Stimulated activated CD4-positive, alpha-beta T cell treated with anti-CD3 and anti-CD28 coated beads, Interleukin-12 subunit alpha, Interleukin-12 subunit beta, amount 100 ng/mL, for 4 hours (primary cell): Measurements from ENCODE around the gene NCAPD3.
"Not testable (repeated sequence)": the region's sequence is repeated elsewhere in the genome, so short reads cannot be mapped to it uniquely, and the experiment has no call there.

ENCODE experiments used
- DNase-seq: peaks from one replicate; pipeline ENCODE4 v3.0.0-alpha.2; 2020

The NCAPD3 gene

DNA sequence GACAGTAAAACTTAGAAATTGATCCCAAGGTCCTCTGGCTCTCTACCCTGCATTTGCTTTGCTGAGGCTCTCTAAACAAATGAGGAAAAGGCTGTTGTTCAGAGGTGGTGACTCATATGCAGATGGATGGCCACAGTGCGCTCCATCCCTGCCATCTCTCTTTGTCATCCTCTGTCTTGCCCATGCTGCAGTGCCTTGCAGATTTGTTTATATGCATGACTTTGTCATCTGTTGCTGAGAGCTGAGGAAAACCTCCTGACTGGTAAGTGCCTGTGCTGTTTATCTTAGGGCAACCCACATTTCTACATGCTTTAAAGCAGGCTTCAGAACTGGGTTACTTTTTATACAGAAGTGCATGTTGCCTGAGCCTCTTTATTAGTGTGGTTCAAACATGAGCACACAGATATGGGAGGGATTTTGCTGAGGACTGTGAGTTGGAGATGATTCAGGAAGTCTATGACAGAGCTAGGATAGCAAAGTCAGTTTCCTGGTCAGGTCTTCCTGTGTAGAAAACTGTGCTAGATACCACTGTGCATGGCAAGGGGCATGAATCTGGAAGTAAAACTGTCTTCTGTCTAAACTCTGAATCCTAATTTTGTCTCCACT lies 97.4 kb downstream of the NCAPD3 start:
- no peak for DNase-seq

DNA sequence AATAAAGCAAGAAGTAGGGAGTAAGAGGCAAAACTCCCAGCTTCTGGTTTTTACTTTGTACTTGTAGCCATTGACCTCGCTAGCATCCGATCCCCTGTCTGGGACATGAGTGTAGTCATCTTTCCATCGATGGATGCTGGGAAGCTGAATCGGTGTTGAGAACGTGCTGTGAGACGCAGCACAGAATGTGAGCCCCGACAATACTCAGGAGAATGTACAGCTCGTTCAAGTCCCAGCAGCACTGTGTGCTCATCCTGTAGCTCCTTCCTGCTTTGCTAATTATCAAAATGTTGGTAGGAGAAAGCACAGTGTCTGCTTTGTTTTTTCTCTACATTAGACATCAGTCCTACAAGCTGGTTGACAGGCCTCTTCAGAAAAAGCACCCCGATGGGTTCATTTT lies 98.3 kb downstream of the NCAPD3 start:
- DNase-seq: no peak

DNA sequence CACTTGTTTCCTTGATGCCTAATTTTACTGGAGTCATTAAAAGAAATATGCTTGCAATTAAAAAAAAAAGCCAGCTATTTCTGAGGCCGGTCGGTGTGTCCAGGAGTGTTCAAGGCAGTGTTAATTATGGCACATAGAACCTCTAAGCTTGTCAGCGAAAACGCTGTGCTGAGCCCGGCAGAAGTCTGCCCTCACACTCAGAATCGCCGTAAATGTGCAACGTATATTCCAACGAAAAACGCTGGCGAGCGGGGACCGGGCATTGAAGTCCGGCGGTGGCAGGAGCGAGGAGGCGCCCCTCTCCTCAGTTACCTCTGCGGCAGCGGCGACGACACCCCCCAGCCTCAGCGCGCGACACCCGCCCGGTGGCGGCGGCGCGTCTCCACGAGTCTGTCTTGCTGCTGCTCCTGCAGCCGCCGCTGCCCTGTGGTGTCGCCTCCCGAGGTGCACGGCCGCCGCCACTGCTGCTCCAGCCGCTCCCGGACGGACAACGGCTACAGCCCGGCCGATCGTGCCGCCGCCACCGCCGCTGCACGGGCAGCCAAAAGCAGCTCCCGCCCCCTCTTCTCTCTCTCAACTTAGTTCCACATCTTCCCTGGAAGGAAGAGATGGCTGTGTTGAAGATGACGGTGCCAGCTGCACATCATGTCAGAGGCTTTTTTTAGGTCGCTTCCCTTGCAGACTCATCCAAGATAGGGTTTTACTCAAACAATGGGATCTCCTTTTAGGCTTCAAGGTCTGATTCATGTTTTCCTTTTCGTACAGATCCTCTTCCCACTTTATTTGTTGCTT lies 98.9 kb downstream of the NCAPD3 start:
- DNase-seq: no peak

DNA sequence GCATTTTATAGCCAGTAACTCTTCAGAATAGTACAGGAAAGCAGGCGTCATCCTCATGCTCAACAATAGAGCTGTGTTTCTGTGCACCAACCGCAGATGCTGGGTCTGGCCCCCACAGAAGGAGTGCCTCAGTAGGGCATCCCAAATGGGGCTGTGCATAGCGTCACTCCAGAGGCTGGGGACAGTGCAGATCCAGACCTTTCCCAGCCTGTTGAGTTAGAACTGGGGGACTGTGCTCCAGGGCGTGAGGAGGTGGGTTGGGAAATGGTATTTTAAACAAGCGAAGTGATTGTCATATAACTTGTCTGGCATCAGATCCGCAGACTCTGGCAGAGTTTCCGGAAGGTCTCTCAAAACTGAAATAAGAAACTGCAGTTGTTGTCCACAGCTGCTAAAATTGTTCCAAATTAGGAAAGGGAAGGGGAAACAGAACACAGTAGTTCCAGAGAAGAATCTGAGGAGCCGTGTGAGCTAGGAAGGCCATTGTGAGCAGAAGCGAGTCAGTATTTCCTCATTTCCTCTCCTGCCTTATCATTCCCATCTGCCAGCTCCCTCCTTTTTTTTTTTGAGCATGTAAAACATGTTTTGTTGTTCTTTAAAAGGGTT lies 102.7 kb downstream of the NCAPD3 start:
- no peak for DNase-seq

DNA sequence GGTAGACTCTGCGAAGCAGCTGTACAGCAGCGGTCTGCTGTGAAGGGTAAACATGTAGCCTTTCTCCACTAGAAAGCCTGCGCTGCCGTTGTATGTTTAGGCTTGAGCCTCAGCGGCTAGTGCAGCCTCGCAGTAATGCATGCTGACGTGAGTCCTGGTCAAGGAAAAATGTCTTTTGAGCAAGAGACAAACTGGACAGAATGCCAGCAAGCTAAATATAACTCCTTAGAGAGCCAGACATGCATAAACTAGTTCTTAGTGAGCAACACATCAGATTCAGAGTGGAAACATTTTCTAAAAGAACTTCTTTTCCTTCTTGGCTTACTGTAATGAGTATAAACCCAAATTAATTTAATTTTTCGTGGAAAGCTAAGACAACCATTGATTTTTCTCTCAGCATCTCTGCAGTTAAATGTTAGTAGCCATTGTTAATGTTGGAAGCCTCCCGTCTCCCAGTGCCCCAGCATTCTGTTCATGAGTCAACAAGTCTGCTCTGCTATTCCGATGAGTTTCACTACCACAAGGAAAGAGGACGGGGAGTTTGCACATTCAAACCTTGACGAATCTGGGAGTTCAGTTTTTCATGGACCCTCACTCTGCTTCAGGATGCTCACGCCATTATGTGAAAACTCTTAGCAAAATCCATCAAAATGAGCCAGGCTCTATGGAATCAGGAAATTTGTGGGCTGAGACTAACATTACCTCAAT lies 103.5 kb downstream of the NCAPD3 start:
- no peak for DNase-seq

DNA sequence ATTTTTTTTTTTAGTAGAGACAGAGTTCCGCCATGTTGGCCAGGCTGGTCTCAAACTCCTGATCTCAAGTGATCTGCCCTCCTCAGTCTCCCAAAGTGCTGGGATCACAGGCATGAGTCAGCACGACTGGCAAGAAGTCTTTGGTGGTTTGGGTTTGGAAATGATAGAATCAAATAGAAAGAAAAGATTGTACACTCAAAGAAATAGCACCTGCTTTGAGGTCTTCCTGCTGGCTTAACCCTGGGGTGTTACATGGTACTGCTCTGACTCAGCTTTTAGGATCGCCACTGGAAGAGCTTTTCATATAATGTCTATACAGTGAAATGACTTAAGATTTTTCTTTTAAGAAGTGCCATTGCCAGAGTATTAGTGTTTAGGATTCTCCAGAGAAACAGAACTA lies 104.7 kb downstream of the NCAPD3 start:
- DNase-seq: no peak

DNA sequence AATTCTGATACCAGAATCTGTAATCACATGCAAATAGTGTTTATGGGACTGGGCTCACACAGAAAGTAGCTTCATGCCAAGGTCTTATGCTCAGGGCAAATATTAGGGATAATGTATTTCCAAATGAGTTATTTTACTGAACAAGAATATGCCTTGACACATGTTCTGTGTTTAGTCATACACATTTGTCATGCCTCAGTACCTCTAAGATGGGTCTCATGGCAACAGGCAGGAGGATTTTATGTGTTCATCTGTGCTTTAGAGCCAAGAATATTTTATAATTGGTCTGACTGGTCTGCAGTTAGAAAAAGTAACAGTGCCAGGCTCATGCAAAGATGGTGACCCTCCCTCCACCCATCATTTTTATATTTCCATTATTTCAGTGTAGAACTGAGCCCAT lies 105.8 kb downstream of the NCAPD3 start:
- DNase-seq: no peak

DNA sequence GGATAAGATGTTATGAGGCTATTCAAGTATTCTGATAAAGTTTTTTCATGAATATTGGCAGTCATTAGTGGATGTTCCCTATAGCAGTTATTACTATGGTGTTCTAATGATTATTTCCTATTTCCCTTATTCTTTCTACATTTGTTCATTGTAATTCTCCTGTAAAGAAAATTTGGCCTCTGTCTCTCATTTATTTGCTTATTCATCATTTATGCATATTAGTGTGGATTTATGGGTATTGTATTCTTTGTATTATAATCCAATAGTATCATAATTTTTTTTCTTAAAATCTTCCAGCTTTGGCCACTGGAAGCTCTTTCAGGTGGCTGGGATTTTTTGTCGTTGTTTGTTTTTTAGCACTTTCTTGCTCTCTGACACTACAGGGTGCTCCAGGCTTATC lies 107.6 kb downstream of the NCAPD3 start:
- no peak for DNase-seq

DNA sequence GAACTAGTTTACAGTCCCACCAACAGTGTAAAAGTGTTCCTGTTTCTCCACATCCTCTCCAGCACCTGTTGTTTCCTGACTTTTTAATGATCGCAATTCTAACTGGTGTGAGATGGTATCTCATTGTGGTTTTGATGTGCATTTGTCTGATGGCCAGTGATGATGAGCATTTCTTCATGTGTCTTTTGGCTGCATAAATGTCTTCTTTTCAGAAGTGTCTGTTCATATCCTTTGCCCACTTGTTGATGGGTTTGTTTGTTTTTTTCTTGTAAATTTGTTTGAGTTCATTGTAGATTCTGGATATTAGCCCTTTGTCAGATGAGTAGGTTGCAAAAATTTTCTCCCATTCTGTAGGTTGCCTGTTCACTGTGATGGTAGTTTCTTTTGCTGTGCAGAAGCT lies 110.0 kb downstream of the NCAPD3 start:
- DNase-seq: not testable (repeated sequence)

DNA sequence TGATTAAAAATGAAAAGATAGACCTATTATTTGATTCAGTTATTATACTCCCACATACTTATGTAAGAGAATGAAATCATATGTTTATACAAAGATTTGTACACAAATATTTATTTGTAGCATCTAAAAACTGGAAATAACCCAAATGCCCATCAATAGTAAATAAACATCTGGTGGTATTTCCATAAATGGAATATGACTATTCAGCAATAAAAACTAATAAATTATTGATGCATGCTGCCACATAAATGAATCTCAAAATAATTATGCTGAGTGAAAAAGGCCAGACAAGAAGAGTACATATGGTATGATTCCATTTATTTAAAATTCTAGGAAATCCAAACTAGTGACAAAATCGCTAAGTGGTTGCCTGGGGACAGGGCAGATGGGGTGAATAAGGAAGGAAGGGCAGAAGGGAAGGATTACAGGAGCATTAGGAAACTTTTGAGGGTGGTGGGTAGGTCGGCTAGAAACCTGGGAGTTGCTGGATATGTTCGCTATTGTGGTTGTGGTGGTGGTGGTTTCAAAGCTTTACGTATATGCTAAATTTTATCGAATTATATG lies 113.4 kb downstream of the NCAPD3 start:
- no peak for DNase-seq
